HCT116 (cell line): Measurements from ENCODE around the gene PPP2R2D. TPM values are rescaled to one million over a fixed set of nuclear protein-coding genes. Genes with fewer than 3 reads are reported as not detected.
A peak's percentile ranks its signal among the peaks of the same experiment; 100 is the strongest.

Experiments
- ATAC-seq: fragments of 200-7000 bp; cut with Tn5 transposase; 2 replicates; pipeline ENCODE4 v1.9.1; 2020; ENCODE audit warnings: mild to moderate bottlenecking, moderate library complexity
- BruUV-seq: library from RNA; stranded (reverse); fragments of 400-500 nt; replicated peaks from 2 replicates; lab custom pipeline; 2021; lab: Mats Ljungman, UMichigan
- CTCF ChIA-PET: fragments of 300-600 bp; sonication (Branson Sonifier 250); formaldehyde crosslinking; loops from one replicate; lab custom pipeline; 2021; ENCODE audit warnings: antibody characterized with exemption; lab: Charles Lee
- POLR2A ChIA-PET: fragments of 300-600, 350-600 bp; sonication (Branson Sonifier 250); formaldehyde crosslinking; loops from one replicate; lab custom pipeline; 2021; ENCODE audit warnings: antibody characterized with exemption; lab: Charles Lee
- RAD21 ChIA-PET, 2 experiments: fragments of 300-600 bp; sonication (Branson Sonifier 250); formaldehyde crosslinking; loops; one replicate each; lab custom pipeline; 2023; ENCODE audit warnings: low total read pairs in 2 of 2; ENCODE audit not compliant: uncharacterized antibody in 2 of 2, unreplicated experiment in 2 of 2, low non-redundant PET in 1 of 2; lab: Charles Lee
- DNase-seq: peaks from one replicate; pipeline ENCODE4 v3.0.0-alpha.2; 2010; ENCODE audit warnings: low read depth, low spot score
- H2AFZ ChIP-seq: fragments of 200-600 bp; shearing (Covaris generic), sonication (generic); 2 replicates; pipeline ENCODE4 v1.6.1; 2017; ENCODE audit warnings: low read depth, mixed run types, mixed read lengths, antibody characterized with exemption, low read length; ENCODE audit not compliant: poor library complexity, severe bottlenecking
- H3K27ac ChIP-seq: 2 replicates; pipeline ENCODE4 v1.5.1; 2012; ENCODE audit warnings: low read depth, low read length
- H3K27me3 ChIP-seq: fragments of 200-600 bp; sonication (generic); 2 replicates; pipeline ENCODE4 v1.6.1; 2016; ENCODE audit warnings: mixed run types, low read length, mixed read lengths; ENCODE audit not compliant: insufficient read depth
- H3K36me3 ChIP-seq, 2 experiments: fragments of 200-500 bp in 1 of 2; fragments of 200-600 bp in 1 of 2; sonication (Bioruptor generic) in 1 of 2; sonication (generic) in 1 of 2; 2 replicates each; pipeline versions ENCODE4 v1.5.1 to v1.6.1; 2014 to 2016; ENCODE audit warnings: low read length in 2 of 2, inconsistent platforms in 1 of 2, mixed read lengths in 1 of 2, mixed run types in 1 of 2; ENCODE audit not compliant: insufficient read depth in 2 of 2, control insufficient read depth in 1 of 2
- H3K4me1 ChIP-seq, 2 experiments: fragments of 200-600 bp in 1 of 2; sonication (generic) in 1 of 2; 2 replicates each; pipeline versions ENCODE4 v1.5.1 to v1.6.1; 2012 to 2017; ENCODE audit warnings: low read length in 2 of 2, inconsistent platforms in 1 of 2, mild to moderate bottlenecking in 1 of 2, mixed read lengths in 1 of 2, mixed run types in 1 of 2, moderate library complexity in 1 of 2; ENCODE audit not compliant: insufficient read depth in 2 of 2, control insufficient read depth in 1 of 2
- H3K4me2 ChIP-seq: fragments of 200-600 bp; sonication (generic); 2 replicates; pipeline ENCODE4 v1.6.1; 2017; ENCODE audit warnings: mixed run types, low read length, mixed read lengths
- H3K4me3 ChIP-seq, 2 experiments: fragments of 200-600 bp in 1 of 2; sonication (generic) in 1 of 2; replicated peaks in 1 of 2; 2 replicates each; pipeline ENCODE4 v1.5.1; 2011 to 2016; ENCODE audit warnings: low read length in 2 of 2, control low read depth in 1 of 2, low read depth in 1 of 2, mild to moderate bottlenecking in 1 of 2, mixed read lengths in 1 of 2, mixed run types in 1 of 2
- H3K79me2 ChIP-seq: fragments of 200-600 bp; sonication (generic); 2 replicates; pipeline ENCODE4 v1.6.1; 2017; ENCODE audit warnings: mild to moderate bottlenecking, mixed run types, low read length, moderate library complexity, mixed read lengths; ENCODE audit not compliant: insufficient read depth
- H3K9ac ChIP-seq: fragments of 200-600 bp; sonication (generic); 2 replicates; pipeline ENCODE4 v1.6.1; 2016; ENCODE audit warnings: low read length, mixed read lengths
- H3K9me2 ChIP-seq: fragments of 200-600 bp; sonication (generic), shearing (Covaris generic); 2 replicates; pipeline ENCODE4 v1.6.1; 2017; ENCODE audit warnings: mixed run types, mild to moderate bottlenecking, moderate library complexity; ENCODE audit not compliant: insufficient read depth
- H3K9me3 ChIP-seq, 2 experiments: fragments of 200-500 bp in 1 of 2; fragments of 200-600 bp in 1 of 2; sonication (Bioruptor generic) in 1 of 2; sonication (generic) in 1 of 2; 2 replicates each; pipeline ENCODE4 v1.6.1; 2014 to 2017; ENCODE audit warnings: low read length in 2 of 2, mixed read lengths in 2 of 2, inconsistent platforms in 1 of 2, low read depth in 1 of 2, mild to moderate bottlenecking in 1 of 2, mixed run types in 1 of 2, moderate library complexity in 1 of 2; ENCODE audit not compliant: control insufficient read depth in 1 of 2, insufficient read depth in 1 of 2
- H4K20me1 ChIP-seq: fragments of 200-600 bp; sonication (generic), shearing (Covaris generic); 2 replicates; pipeline ENCODE4 v1.6.1; 2017; ENCODE audit warnings: mixed run types, mild to moderate bottlenecking, moderate library complexity; ENCODE audit not compliant: insufficient read depth
- CBX3 ChIP-seq: IDR thresholded peaks from 2 replicates; pipeline ENCODE4 v1.6.1; 2012; ENCODE audit warnings: low read depth
- EGR1 ChIP-seq: IDR thresholded peaks from 2 replicates; pipeline ENCODE4 v1.6.1; 2012; ENCODE audit warnings: low read depth
- ELF1 ChIP-seq: IDR thresholded peaks from 2 replicates; pipeline ENCODE4 v1.6.1; 2012; ENCODE audit warnings: low read depth, borderline replicate concordance
- EZH2 ChIP-seq: fragments of 200-600 bp; sonication (generic); IDR thresholded peaks from 2 replicates; pipeline ENCODE4 v1.6.1; 2017; ENCODE audit warnings: antibody characterized with exemption, mixed run types
- FOSL1 ChIP-seq: IDR thresholded peaks from 2 replicates; pipeline ENCODE4 v1.6.1; 2012; ENCODE audit warnings: low read depth
- JUND ChIP-seq: IDR thresholded peaks from 2 replicates; pipeline ENCODE4 v1.6.1; 2012
- POLR2A ChIP-seq: IDR thresholded peaks from 2 replicates; pipeline ENCODE4 v1.7.0; 2011; ENCODE audit warnings: borderline replicate concordance; ENCODE audit not compliant: insufficient read depth, insufficient read length; ENCODE audit errors: extremely low read depth
- RAD21 ChIP-seq: IDR thresholded peaks from 2 replicates; pipeline ENCODE4 v1.6.1; 2012; ENCODE audit warnings: low read depth, mild to moderate bottlenecking
- SP1 ChIP-seq: IDR thresholded peaks from 2 replicates; pipeline ENCODE4 v1.6.1; 2012; ENCODE audit warnings: low read depth
- TCF7L2 ChIP-seq: IDR thresholded peaks from 2 replicates; pipeline ENCODE4 v1.7.0; 2011; ENCODE audit warnings: borderline replicate concordance, inconsistent platforms; ENCODE audit not compliant: insufficient read depth, insufficient read length; ENCODE audit errors: extremely low read depth
- intact Hi-C: fragments of 100-400 bp; cut with micrococcal nuclease; formaldehyde crosslinking; loops from 2 replicates; pipeline ENCODE4 v1.10.0; 2022
- total RNA-seq: library from RNA; stranded (reverse); gene quantifications from one replicate; pipeline ENCODE4 v1.2.1, GENCODE V29; 2021; ENCODE audit not compliant: unreplicated experiment
- TF ChIP-seq, protein P1 (sequence below): IDR thresholded peaks from 2 replicates; pipeline ENCODE4 v1.6.1; 2012
- TF ChIP-seq, protein P2 (sequence below): IDR thresholded peaks from 2 replicates; pipeline ENCODE4 v1.6.1; 2011; ENCODE audit warnings: mild to moderate bottlenecking, low read length, moderate library complexity; ENCODE audit not compliant: insufficient replicate concordance; ENCODE audit errors: extremely low read depth
- TF ChIP-seq, protein P3 (sequence below): IDR thresholded peaks from 2 replicates; pipeline ENCODE4 v1.6.1; 2012; ENCODE audit warnings: low read depth
- TF ChIP-seq, protein P4 (sequence below): IDR thresholded peaks from 2 replicates; pipeline ENCODE4 v1.6.1; 2012

The PPP2R2D gene
- total RNA-seq, 1 experiment from 2014 or later = 18.1 TPM

DNA sequence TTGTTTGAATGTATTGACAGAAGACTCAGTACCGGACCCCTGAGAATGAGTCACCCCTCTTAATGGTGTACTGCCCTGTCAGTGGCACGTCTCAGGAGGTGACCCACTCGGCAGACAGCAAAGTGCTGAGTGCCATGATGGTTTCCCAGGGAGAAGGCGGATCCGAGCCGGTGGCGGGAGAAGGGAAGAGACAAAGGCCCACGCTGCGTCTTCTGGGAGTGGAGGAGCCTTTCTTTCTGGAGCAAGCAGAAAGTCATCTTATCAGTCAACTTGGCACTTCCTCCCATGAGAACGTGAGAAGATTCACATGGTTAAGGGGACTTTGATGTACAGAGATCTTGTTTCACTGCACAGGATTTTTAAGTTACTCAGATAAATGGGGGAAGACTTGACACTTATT lies 14.6 kb upstream of the PPP2R2D start:
- Histone ChIP-seq H3K27me3 (no peaks in the 10 kb centered on the region), H3K79me2 (no peaks in the 10 kb centered on the region), H3K36me3 (no peaks in the 10 kb centered on the region), H2AFZ (no peak overlapping the region), H3K4me1 (peaks cover 11 to 38% of the 10 kb centered on the region in 2 experiments), H3K27ac (no peak overlapping the region), H3K9ac (no peak overlapping the region), H3K4me3 (no peak overlapping the region), H3K9me3 (no peaks in the 10 kb centered on the region), H3K9me2 (no peaks in the 10 kb centered on the region), H3K4me2 (no peak overlapping the region), H4K20me1 (no peaks in the 10 kb centered on the region)
- CTCF ChIA-PET = interaction anchor here (1.2 to 1.7 kb wide), 2 partner anchors 137 to 256 kb away, joined by 3 to 13 read pairs; no protein-coding TSS in a partner anchor
- DNase-seq (no peak), ATAC-seq (no peak)
- intact Hi-C loops = no loop called here
- no TSS peak for BruUV-seq
- RAD21 ChIA-PET = interaction anchor here in 1 of 2 experiments (1.5 kb wide), 1 partner anchor 136 kb away, joined by 7 read pairs; no protein-coding TSS in a partner anchor
- POLR2A ChIA-PET = no interaction called here
- TF ChIP-seq, protein P1, sequence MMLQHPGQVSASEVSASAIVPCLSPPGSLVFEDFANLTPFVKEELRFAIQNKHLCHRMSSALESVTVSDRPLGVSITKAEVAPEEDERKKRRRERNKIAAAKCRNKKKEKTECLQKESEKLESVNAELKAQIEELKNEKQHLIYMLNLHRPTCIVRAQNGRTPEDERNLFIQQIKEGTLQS = no peak
- TF ChIP-seq ELF1 (no peak), SP1 (no peak), EGR1 (no peak), RAD21 (no peak)
- TF ChIP-seq, protein P2, sequence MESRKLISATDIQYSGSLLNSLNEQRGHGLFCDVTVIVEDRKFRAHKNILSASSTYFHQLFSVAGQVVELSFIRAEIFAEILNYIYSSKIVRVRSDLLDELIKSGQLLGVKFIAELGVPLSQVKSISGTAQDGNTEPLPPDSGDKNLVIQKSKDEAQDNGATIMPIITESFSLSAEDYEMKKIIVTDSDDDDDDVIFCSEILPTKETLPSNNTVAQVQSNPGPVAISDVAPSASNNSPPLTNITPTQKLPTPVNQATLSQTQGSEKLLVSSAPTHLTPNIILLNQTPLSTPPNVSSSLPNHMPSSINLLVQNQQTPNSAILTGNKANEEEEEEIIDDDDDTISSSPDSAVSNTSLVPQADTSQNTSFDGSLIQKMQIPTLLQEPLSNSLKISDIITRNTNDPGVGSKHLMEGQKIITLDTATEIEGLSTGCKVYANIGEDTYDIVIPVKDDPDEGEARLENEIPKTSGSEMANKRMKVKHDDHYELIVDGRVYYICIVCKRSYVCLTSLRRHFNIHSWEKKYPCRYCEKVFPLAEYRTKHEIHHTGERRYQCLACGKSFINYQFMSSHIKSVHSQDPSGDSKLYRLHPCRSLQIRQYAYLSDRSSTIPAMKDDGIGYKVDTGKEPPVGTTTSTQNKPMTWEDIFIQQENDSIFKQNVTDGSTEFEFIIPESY = no peak

DNA sequence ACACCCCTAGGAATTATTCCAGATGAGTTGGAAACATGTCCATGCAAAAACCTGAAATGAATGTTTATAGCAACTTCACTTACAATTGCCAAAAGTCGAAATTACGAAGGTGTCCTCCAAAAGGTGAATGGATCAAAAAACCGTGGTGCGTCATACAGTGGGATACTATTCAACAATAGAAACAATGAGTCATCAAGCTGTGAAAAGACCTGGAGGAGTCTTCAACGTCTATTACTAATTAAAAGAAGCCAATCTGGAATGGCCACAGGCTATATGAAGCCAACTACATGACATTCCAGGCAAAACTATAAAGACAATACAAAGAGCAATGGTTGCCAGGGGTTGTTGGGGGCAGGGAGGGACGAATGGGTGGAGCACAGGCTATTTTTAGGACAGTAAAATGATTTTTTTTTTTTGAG lies 12.6 kb upstream of the PPP2R2D start:
- H3K9ac ChIP-seq = no peak overlapping the region
- H3K4me1 ChIP-seq = peaks cover 15 to 46% of the 10 kb centered on the region in 2 experiments
- H3K4me2 ChIP-seq = peak overlapping the region; percentile 64
- H3K9me3 ChIP-seq = no peaks in the 10 kb centered on the region
- RAD21 ChIA-PET = no interaction called here
- peak overlapping the region; percentile 35; the same call in 1 of the 2 replicates for H3K27ac ChIP-seq
- POLR2A ChIA-PET = no interaction called here
- H3K27me3 ChIP-seq = no peaks in the 10 kb centered on the region
- CTCF ChIA-PET = no interaction called here
- no peak overlapping the region for H2AFZ ChIP-seq
- peak; percentile 19; the same call in 1 of the 2 replicates for ATAC-seq
- no peaks in the 10 kb centered on the region for H3K9me2 ChIP-seq
- H4K20me1 ChIP-seq = no peaks in the 10 kb centered on the region
- no peaks in the 10 kb centered on the region for H3K79me2 ChIP-seq
- H3K4me3 ChIP-seq = peak overlapping the region in 1 of 2 experiments; percentile 4; a peak in 1 of 4 replicates
- H3K36me3 ChIP-seq = no peaks in the 10 kb centered on the region
- intact Hi-C loops = no loop called here
- DNase-seq = peak; percentile 48
- no TSS peak for BruUV-seq
- TF ChIP-seq, protein P3, sequence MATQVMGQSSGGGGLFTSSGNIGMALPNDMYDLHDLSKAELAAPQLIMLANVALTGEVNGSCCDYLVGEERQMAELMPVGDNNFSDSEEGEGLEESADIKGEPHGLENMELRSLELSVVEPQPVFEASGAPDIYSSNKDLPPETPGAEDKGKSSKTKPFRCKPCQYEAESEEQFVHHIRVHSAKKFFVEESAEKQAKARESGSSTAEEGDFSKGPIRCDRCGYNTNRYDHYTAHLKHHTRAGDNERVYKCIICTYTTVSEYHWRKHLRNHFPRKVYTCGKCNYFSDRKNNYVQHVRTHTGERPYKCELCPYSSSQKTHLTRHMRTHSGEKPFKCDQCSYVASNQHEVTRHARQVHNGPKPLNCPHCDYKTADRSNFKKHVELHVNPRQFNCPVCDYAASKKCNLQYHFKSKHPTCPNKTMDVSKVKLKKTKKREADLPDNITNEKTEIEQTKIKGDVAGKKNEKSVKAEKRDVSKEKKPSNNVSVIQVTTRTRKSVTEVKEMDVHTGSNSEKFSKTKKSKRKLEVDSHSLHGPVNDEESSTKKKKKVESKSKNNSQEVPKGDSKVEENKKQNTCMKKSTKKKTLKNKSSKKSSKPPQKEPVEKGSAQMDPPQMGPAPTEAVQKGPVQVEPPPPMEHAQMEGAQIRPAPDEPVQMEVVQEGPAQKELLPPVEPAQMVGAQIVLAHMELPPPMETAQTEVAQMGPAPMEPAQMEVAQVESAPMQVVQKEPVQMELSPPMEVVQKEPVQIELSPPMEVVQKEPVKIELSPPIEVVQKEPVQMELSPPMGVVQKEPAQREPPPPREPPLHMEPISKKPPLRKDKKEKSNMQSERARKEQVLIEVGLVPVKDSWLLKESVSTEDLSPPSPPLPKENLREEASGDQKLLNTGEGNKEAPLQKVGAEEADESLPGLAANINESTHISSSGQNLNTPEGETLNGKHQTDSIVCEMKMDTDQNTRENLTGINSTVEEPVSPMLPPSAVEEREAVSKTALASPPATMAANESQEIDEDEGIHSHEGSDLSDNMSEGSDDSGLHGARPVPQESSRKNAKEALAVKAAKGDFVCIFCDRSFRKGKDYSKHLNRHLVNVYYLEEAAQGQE = no peak
- TF ChIP-seq TCF7L2 (no peak), CBX3 (peak; percentile 74; the same call in 1 of the 2 replicates), SP1 (peak; percentile 81), FOSL1 (peak; percentile 91), POLR2A (no peak), JUND (peak; percentile 89), EGR1 (0 out of 2 replicates have a peak, but pooled peaks have one; percentile 34), EZH2 (no peak), ELF1 (no peak)
- TF ChIP-seq, protein P4, sequence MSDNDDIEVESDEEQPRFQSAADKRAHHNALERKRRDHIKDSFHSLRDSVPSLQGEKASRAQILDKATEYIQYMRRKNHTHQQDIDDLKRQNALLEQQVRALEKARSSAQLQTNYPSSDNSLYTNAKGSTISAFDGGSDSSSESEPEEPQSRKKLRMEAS = peak; percentile 38; the same call in 1 of the 2 replicates
- TF ChIP-seq, protein P1 = no peak; the same call in 1 of the 2 replicates
